ENCODE results near the gene ZGPAT. TPM values are rescaled to one million over a fixed set of nuclear protein-coding genes. Genes with fewer than 3 reads are reported as not detected.

ZGPAT gene
- total and polyA plus RNA-seq, 2 of the 13 experiments (the other 11 are each of a cell fraction or from before 2014, with no cell fraction given), result 23.0 to 41.9 TPM

DNA sequence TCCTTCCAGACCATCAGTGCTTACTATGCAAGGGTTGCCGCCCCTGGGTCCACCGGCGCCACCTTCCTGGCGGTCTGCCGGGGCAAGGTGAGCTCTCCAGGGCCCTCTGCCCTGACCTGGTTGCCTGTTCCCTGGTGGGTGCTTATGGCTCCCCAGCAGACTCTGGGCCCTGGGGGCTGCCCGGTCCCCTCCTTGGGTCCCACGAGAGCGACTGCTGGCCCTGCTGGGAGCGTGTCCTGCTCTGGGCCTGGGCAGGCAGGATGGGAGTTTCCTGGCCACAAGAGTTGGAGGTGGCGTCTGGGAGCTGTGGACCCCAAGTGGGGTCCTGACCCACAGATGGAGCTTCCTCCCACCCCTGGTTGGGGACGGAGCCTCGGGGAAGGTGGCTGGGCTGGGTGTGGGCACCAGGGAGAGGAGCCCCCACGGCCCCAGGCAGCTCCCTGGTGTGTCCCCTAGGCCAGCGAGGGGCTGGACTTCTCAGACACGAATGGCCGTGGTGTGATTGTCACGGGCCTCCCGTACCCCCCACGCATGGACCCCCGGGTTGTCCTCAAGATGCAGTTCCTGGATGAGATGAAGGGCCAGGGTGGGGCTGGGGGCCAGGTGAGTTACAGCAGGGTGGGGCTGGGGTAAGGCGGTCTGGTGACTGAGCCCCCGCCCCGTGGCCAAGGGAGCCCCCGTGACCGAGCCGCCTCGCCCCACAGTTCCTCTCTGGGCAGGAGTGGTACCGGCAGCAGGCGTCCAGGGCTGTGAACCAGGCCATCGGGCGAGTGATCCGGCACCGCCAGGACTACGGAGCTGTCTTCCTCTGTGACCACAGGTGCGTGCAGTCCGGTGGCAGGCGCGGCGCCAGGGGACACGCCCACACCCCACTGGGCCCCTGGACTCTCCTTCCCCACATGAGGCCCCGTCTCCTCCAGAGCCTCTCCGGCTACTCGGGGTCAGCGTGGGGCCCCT is 18.5 kb upstream of the ZGPAT start (continued):
- TF ChIP-seq, protein P1, sequence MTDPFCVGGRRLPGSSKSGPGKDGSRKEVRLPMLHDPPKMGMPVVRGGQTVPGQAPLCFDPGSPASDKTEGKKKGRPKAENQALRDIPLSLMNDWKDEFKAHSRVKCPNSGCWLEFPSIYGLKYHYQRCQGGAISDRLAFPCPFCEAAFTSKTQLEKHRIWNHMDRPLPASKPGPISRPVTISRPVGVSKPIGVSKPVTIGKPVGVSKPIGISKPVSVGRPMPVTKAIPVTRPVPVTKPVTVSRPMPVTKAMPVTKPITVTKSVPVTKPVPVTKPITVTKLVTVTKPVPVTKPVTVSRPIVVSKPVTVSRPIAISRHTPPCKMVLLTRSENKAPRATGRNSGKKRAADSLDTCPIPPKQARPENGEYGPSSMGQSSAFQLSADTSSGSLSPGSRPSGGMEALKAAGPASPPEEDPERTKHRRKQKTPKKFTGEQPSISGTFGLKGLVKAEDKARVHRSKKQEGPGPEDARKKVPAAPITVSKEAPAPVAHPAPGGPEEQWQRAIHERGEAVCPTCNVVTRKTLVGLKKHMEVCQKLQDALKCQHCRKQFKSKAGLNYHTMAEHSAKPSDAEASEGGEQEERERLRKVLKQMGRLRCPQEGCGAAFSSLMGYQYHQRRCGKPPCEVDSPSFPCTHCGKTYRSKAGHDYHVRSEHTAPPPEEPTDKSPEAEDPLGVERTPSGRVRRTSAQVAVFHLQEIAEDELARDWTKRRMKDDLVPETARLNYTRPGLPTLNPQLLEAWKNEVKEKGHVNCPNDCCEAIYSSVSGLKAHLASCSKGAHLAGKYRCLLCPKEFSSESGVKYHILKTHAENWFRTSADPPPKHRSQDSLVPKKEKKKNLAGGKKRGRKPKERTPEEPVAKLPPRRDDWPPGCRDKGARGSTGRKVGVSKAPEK (CRISPR knock-in tag; IDR thresholded peaks at IDR 0.05; ENCODE audit: borderline replicate concordance), result no peak
- TF ChIP-seq ZSCAN9 (CRISPR knock-in tag; IDR thresholded peaks at IDR 0.05; ENCODE audit: borderline replicate concordance), result no peak
- no peak for TF ChIP-seq RAD21 (CRISPR knock-in tag; IDR thresholded peaks at IDR 0.05)
- no peak for TF ChIP-seq NKX3-1 (CRISPR knock-in tag; IDR thresholded peaks at IDR 0.05)
- no peak for TF ChIP-seq ZC3H13 (CRISPR knock-in tag; IDR thresholded peaks at IDR 0.05)
- no peak for TF ChIP-seq ZNF441 (CRISPR knock-in tag; IDR thresholded peaks at IDR 0.05; ENCODE audit: borderline replicate concordance)
- TF ChIP-seq, protein P2, sequence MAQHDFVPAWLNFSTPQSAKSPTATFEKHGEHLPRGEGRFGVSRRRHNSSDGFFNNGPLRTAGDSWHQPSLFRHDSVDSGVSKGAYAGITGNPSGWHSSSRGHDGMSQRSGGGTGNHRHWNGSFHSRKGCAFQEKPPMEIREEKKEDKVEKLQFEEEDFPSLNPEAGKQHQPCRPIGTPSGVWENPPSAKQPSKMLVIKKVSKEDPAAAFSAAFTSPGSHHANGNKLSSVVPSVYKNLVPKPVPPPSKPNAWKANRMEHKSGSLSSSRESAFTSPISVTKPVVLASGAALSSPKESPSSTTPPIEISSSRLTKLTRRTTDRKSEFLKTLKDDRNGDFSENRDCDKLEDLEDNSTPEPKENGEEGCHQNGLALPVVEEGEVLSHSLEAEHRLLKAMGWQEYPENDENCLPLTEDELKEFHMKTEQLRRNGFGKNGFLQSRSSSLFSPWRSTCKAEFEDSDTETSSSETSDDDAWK (CRISPR knock-in tag; IDR thresholded peaks at IDR 0.05), result no peak
- TF ChIP-seq SMAD3 (CRISPR knock-in tag; IDR thresholded peaks at IDR 0.05), result no peak
- no peak for TF ChIP-seq ZNF562 (CRISPR knock-in tag; IDR thresholded peaks at IDR 0.05; ENCODE audit: borderline replicate concordance)
- TF ChIP-seq AKAP8 (CRISPR knock-in tag; IDR thresholded peaks at IDR 0.05), result 0 out of 2 replicates have a peak, but pooled peaks have one; percentile 27
- TF ChIP-seq, protein P3, sequence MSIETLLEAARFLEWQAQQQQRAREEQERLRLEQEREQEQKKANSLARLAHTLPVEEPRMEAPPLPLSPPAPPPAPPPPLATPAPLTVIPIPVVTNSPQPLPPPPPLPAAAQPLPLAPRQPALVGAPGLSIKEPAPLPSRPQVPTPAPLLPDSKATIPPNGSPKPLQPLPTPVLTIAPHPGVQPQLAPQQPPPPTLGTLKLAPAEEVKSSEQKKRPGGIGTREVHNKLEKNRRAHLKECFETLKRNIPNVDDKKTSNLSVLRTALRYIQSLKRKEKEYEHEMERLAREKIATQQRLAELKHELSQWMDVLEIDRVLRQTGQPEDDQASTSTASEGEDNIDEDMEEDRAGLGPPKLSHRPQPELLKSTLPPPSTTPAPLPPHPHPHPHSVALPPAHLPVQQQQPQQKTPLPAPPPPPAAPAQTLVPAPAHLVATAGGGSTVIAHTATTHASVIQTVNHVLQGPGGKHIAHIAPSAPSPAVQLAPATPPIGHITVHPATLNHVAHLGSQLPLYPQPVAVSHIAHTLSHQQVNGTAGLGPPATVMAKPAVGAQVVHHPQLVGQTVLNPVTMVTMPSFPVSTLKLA (IDR thresholded peaks at IDR 0.05), result no peak
- TF ChIP-seq, protein P4, sequence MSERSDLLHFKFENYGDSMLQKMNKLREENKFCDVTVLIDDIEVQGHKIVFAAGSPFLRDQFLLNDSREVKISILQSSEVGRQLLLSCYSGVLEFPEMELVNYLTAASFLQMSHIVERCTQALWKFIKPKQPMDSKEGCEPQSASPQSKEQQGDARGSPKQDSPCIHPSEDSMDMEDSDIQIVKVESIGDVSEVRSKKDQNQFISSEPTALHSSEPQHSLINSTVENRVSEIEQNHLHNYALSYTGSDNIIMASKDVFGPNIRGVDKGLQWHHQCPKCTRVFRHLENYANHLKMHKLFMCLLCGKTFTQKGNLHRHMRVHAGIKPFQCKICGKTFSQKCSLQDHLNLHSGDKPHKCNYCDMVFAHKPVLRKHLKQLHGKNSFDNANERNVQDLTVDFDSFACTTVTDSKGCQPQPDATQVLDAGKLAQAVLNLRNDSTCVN (CRISPR knock-in tag; IDR thresholded peaks at IDR 0.05; ENCODE audit: borderline replicate concordance), result no peak
- no peak for TF ChIP-seq NCOA1 (CRISPR knock-in tag; IDR thresholded peaks at IDR 0.05)
- TF ChIP-seq CBX2 (IDR thresholded peaks at IDR 0.05; ENCODE audit: low read depth, low read length), result no peak
- no peak for TF ChIP-seq CBX2 (CRISPR knock-in tag; IDR thresholded peaks at IDR 0.05; ENCODE audit: low read depth)
- 0 out of 2 replicates have a peak, but pooled peaks have one; percentile 68 for TF ChIP-seq PCBP1 (IDR thresholded peaks at IDR 0.05; ENCODE audit: borderline replicate concordance, low read depth, low read length)
- no peak for TF ChIP-seq ISL2 (CRISPR knock-in tag; IDR thresholded peaks at IDR 0.05)
- 0 out of 2 replicates have a peak, but pooled peaks have one; percentile 6 for TF ChIP-seq RBFOX2 (IDR thresholded peaks at IDR 0.05; ENCODE audit: low read depth, low read length)
- no peak for TF ChIP-seq ZNF549 (CRISPR knock-in tag; IDR thresholded peaks at IDR 0.05)
- TF ChIP-seq SP1 (IDR thresholded peaks at IDR 0.05), result no peak
- TF ChIP-seq SP1 (CRISPR knock-in tag; IDR thresholded peaks at IDR 0.05), result no peak
